Measurements from ENCODE around the gene CAP1. TPM values are rescaled to one million over a fixed set of nuclear protein-coding genes. Genes with fewer than 3 reads are reported as not detected.

The CAP1 gene
- total RNA-seq, 1 experiment from 2014 or later: 255 TPM

- Histone ChIP-seq H3K23me2 (ENCODE audit: insufficient read length, low read depth, low read length, poor library complexity, severe bottlenecking) (no peaks in the 10 kb centered on the region), H3K14ac (ENCODE audit: insufficient read depth, low read length) (no peak overlapping the region), H4K91ac (ENCODE audit: insufficient read length, low read depth, low read length) (no peak overlapping the region), H4K20me1 (ENCODE audit: control insufficient read depth, insufficient read depth, insufficient read length) (no peaks in the 10 kb centered on the region), H2BK5ac (ENCODE audit: insufficient read length, low read length) (no peak overlapping the region), H2AFZ (ENCODE audit: low read length) (no peak overlapping the region), H2AK5ac (ENCODE audit: insufficient read length, low read length) (no peak overlapping the region), H2BK12ac (ENCODE audit: insufficient read length, low read depth, low read length) (no peak overlapping the region), H3K27me3 (ENCODE audit: insufficient read depth, low read length) (no peaks in the 10 kb centered on the region), H3K79me1 (ENCODE audit: insufficient read depth, low read depth, low read length, poor library complexity, severe bottlenecking) (peaks cover 6% of the 10 kb centered on the region), H3K27ac (ENCODE audit: insufficient read length, low read depth, low read length) (no peak overlapping the region), H4K8ac (replicated peaks; ENCODE audit: insufficient read length, low read depth, low read length) (no peak overlapping the region), H3K18ac (ENCODE audit: insufficient read length, low read depth, low read length) (no peak overlapping the region), H2BK20ac (ENCODE audit: low read depth, low read length, poor library complexity, severe bottlenecking) (no peak overlapping the region), H3K9me3 (ENCODE audit: control insufficient read depth, low read depth, low read length) (no peaks in the 10 kb centered on the region), H2BK120ac (ENCODE audit: low read depth, low read length, poor library complexity, severe bottlenecking) (no peak overlapping the region), H3K79me2 (ENCODE audit: insufficient read depth, low read length) (peaks cover 24% of the 10 kb centered on the region; the same call in 1 of the 2 replicates), H4K5ac (ENCODE audit: insufficient read length, low read depth, low read length) (no peak overlapping the region), H3K23ac (ENCODE audit: insufficient read length, low read depth, low read length) (no peak overlapping the region), H3K9ac (ENCODE audit: extremely low read depth, insufficient read length, low read length) (no peak overlapping the region), H3K56ac (ENCODE audit: insufficient read length, low read depth, low read length) (no peak overlapping the region), H3T11ph (ENCODE audit: low read length) (no peak overlapping the region), H3K4ac (ENCODE audit: low read depth, low read length) (no peak overlapping the region), H3K4me2 (ENCODE audit: insufficient read depth, insufficient read length, low read length) (no peak overlapping the region), H3K4me1 (ENCODE audit: insufficient read depth, low read length) (no peaks in the 10 kb centered on the region), H2BK15ac (ENCODE audit: low read depth, low read length) (no peak overlapping the region)
- Mint-ChIP-seq H3K36me3 (ENCODE audit: insufficient read depth in 1 of 3, low read depth in 3 of 3) (peaks cover 2 to 24% (median 6%) of the 10 kb centered on the region in 3 experiments; a peak in 6 of 7 replicates), H3K27ac (no peak overlapping the region), H3K27me3 (ENCODE audit: low read depth) (no peaks in the 10 kb centered on the region), H3K9me3 (no peaks in the 10 kb centered on the region), H3K4me1 (peaks cover 2 to 3% of the 10 kb centered on the region in 2 experiments; a peak in 2 of 4 replicates), H3K4me3 (no peak overlapping the region)
- no CpG with 5 or more reads among the region's 2 CpGs for WGBS (ENCODE audit: extremely low coverage, insufficient read length, low lambda C conversion rate)
- TF ChIP-seq CTCF (conservative IDR thresholded peaks at IDR 0.05): no peak
- DNase-seq: no peak
These were observed 9.2 kb downstream of the CAP1 start for GRCh38 chr1:40049725-40050124.
